Ascending aorta (tissue), 2 donors: Measurements from ENCODE around the gene ST6GAL2. TPM values are rescaled to one million over a fixed set of nuclear protein-coding genes. Genes with fewer than 3 reads are reported as not detected.

Experiments
- DNase-seq, 2 donors: peaks; one replicate each; pipeline ENCODE4 v3.0.0-alpha.2; 2019; ENCODE audit warnings: low spot score in 2 of 2
- H3K27ac ChIP-seq, 2 donors: fragments of 200-600 bp; sonication (generic); one replicate each; pipeline ENCODE4 v1.5.1; 2016 to 2017; ENCODE audit warnings: mild to moderate bottlenecking in 1 of 2
- H3K27me3 ChIP-seq: fragments of 200-600 bp; sonication (generic); one replicate; pipeline ENCODE4 v1.5.1; 2017
- H3K36me3 ChIP-seq, 2 donors: fragments of 200-600 bp; sonication (generic); one replicate each; pipeline ENCODE4 v1.5.1; 2016
- H3K4me1 ChIP-seq, 2 donors: fragments of 200-600 bp; sonication (generic); one replicate each; pipeline ENCODE4 v1.5.1; 2016 to 2017; ENCODE audit warnings: mild to moderate bottlenecking in 1 of 2
- H3K4me3 ChIP-seq, 2 donors: fragments of 200-600 bp; sonication (generic); one replicate each; pipeline ENCODE4 v1.5.1; 2016 to 2017; ENCODE audit warnings: mild to moderate bottlenecking in 1 of 2
- H3K9me3 ChIP-seq, 2 donors: fragments of 200-600 bp; sonication (generic); one replicate each; pipeline ENCODE4 v1.5.1; 2016
- CTCF ChIP-seq, 3 experiments: fragments of 200-600 bp in 2 of 3; fragments of 450-650 bp in 1 of 3; sonication (generic) in 2 of 3; IDR thresholded peaks; one replicate each; pipeline ENCODE4 v1.5.1; 2016 to 2019; ENCODE audit warnings: antibody characterized with exemption in 3 of 3, mild to moderate bottlenecking in 1 of 3, moderate library complexity in 1 of 3
- intact Hi-C: fragments of 100-400 bp; cut with DNase I; formaldehyde crosslinking; loops from one replicate; pipeline ENCODE4 v1.15.1; 2023
- total RNA-seq: library from RNA; depleted of rRNA; stranded (reverse); fragments of >200 nt; gene quantifications from one replicate; pipeline ENCODE4 v1.1.0, GENCODE V29; 2016

ST6GAL2 gene
- total RNA-seq, 1 donor from 2014 or later, result 55.5 TPM

- TF ChIP-seq CTCF (IDR thresholded peaks at IDR 0.05), result no peak
- intact Hi-C loops, result loop anchor here (5.0 kb wide), 1 partner anchor 543 kb away; no protein-coding TSS in a partner anchor
Measured at GRCh38 chr2:106869512-106870275, 16.3 kb downstream of the ST6GAL2 start.

GRCh38 chr2:106868275-106868674 lies 17.7 kb downstream of the ST6GAL2 start:
- peak overlapping the region; percentile 80 to 84 for H3K27ac ChIP-seq
- TF ChIP-seq CTCF (IDR thresholded peaks at IDR 0.05), result peak; percentile 4 to 46 (median 36)
- H3K4me1 ChIP-seq, result peaks cover 3 to 22% of the 10 kb centered on the region in 2 donors
- intact Hi-C loops, result loop anchor here (5.0 kb wide), 1 partner anchor 544 kb away; no protein-coding TSS in a partner anchor
- no peaks in the 10 kb centered on the region for H3K9me3 ChIP-seq
- H3K36me3 ChIP-seq, result no peaks in the 10 kb centered on the region
- H3K4me3 ChIP-seq, result peak overlapping the region; percentile 32 to 51
- H3K27me3 ChIP-seq, result no peaks in the 10 kb centered on the region
- no peak for DNase-seq

More at GRCh38 chr2:106869512-106870275, 16.3 kb downstream of the ST6GAL2 start:
- H3K4me3 ChIP-seq, result no peak overlapping the region
- H3K27me3 ChIP-seq, result no peaks in the 10 kb centered on the region
- no peak for DNase-seq
- H3K27ac ChIP-seq, result peak overlapping the region; percentile 80 to 84
- no peaks in the 10 kb centered on the region for H3K36me3 ChIP-seq
- no peaks in the 10 kb centered on the region for H3K9me3 ChIP-seq
- H3K4me1 ChIP-seq, result peaks cover 0 to 14% of the 10 kb centered on the region in 2 donors

GRCh38 chr2:106867196-106867953 lies 18.6 kb downstream of the ST6GAL2 start:
- DNase-seq, result no peak
- H3K27me3 ChIP-seq, result no peaks in the 10 kb centered on the region
- H3K9me3 ChIP-seq, result no peaks in the 10 kb centered on the region
- peak overlapping the region; percentile 80 to 84 for H3K27ac ChIP-seq
- peaks cover 5 to 22% of the 10 kb centered on the region in 2 donors for H3K4me1 ChIP-seq
- no peak for TF ChIP-seq CTCF (IDR thresholded peaks at IDR 0.05)
- peak overlapping the region; percentile 32 to 51 for H3K4me3 ChIP-seq
- intact Hi-C loops, result loop anchor here (2.0 to 5.0 kb wide), 2 partner anchors 17 to 545 kb away; no protein-coding TSS in a partner anchor
- H3K36me3 ChIP-seq, result no peaks in the 10 kb centered on the region

GRCh38 chr2:106866641-106867040 lies 19.3 kb downstream of the ST6GAL2 start:
- Histone ChIP-seq H3K9me3 (no peaks in the 10 kb centered on the region), H3K4me3 (peak overlapping the region in 1 of 2 donors; percentile 51), H3K4me1 (peaks cover 9 to 26% of the 10 kb centered on the region in 2 donors), H3K27me3 (no peaks in the 10 kb centered on the region), H3K27ac (peak overlapping the region; percentile 80 to 84), H3K36me3 (no peaks in the 10 kb centered on the region)
- no peak for TF ChIP-seq CTCF (IDR thresholded peaks at IDR 0.05)
- intact Hi-C loops, result loop anchor here (2.0 to 5.0 kb wide), 2 partner anchors 16 to 546 kb away; no protein-coding TSS in a partner anchor
- DNase-seq, result no peak

- H3K4me1 ChIP-seq, result peaks cover 12 to 37% of the 10 kb centered on the region in 2 donors
- no peaks in the 10 kb centered on the region for H3K36me3 ChIP-seq
- no peak overlapping the region for H3K4me3 ChIP-seq
- intact Hi-C loops, result loop anchor here (5.0 kb wide), 2 partner anchors 47 to 463 kb away; no protein-coding TSS in a partner anchor
- H3K27me3 ChIP-seq, result no peaks in the 10 kb centered on the region
- peak overlapping the region; percentile 60 to 84 for H3K27ac ChIP-seq
- TF ChIP-seq CTCF (IDR thresholded peaks at IDR 0.05), result no peak
- peaks cover 0 to under 1% of the 10 kb centered on the region in 2 donors for H3K9me3 ChIP-seq
- no peak for DNase-seq
Measured at GRCh38 chr2:106864051-106864450, 21.9 kb downstream of the ST6GAL2 start.
